Measurements from ENCODE around the gene ZRANB3.

DNA sequence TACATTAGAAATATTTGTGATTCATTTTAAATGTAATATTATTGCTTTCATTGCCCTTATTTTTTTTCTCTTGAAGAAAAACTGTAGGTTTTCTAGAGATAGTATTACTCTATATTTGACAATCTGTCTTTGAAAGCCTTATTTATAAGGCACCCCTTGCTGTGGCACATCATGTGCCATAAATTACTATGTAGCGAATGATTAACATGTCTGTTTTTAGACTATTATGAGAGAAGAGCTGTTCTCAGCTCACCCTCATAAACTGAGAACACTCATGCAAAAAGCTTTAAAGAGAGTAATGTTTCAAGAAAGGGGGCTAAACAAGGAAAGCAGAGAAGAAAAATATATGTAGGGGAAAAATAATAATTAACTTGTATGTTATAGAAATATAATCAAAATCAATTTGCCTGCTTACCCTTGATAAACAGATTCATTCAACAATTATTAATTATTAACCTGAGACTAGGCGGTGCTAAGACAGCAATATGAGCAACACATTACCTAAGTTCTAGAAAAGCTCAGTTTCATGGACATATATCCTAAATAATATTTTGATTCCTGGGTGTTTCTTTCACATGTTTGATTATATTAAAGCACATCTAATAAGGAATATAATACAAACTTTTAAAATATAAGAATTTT, 409.9 kb downstream of the ZRANB3 start:
- no peak for TF ChIP-seq SUZ12 (IDR thresholded peaks at IDR 0.05; ENCODE audit: extremely low read depth, insufficient read depth, insufficient read length)
- no peak for TF ChIP-seq YY1 (IDR thresholded peaks at IDR 0.05; ENCODE audit: insufficient read depth, insufficient read length)
- TF ChIP-seq ZNF274 (IDR thresholded peaks at IDR 0.05; ENCODE audit: low read depth, low read length) = no peak

Data from NT2/D1 (cell line).